Liver (tissue), 3 donors: ENCODE data around the gene CDC42EP1.

Experiments used
- ATF3 ChIP-seq: IDR thresholded peaks from 2 replicates; pipeline ENCODE4 v1.6.1; 2016; ENCODE audit warnings: antibody characterized with exemption
- TAF1 ChIP-seq: conservative IDR thresholded peaks from 2 replicates; pipeline ENCODE4 v1.6.1; 2016; ENCODE audit warnings: antibody characterized with exemption, mild to moderate bottlenecking
- TF ChIP-seq, protein P1 (sequence below): fragments of 150-350 bp; IDR thresholded peaks from 2 replicates; pipeline ENCODE4 v1.5.1; 2017; ENCODE audit warnings: improper control_type of control experiment, low read depth, low read length; ENCODE audit not compliant: missing input control
- donor health status: healthy.
- donor health status: healthy.

GRCh38 chr22:37601203-37601539 is 40.9 kb downstream of the CDC42EP1 start:
- TF ChIP-seq ATF3 (no peak), TAF1 (no peak)
- TF ChIP-seq, protein P1, sequence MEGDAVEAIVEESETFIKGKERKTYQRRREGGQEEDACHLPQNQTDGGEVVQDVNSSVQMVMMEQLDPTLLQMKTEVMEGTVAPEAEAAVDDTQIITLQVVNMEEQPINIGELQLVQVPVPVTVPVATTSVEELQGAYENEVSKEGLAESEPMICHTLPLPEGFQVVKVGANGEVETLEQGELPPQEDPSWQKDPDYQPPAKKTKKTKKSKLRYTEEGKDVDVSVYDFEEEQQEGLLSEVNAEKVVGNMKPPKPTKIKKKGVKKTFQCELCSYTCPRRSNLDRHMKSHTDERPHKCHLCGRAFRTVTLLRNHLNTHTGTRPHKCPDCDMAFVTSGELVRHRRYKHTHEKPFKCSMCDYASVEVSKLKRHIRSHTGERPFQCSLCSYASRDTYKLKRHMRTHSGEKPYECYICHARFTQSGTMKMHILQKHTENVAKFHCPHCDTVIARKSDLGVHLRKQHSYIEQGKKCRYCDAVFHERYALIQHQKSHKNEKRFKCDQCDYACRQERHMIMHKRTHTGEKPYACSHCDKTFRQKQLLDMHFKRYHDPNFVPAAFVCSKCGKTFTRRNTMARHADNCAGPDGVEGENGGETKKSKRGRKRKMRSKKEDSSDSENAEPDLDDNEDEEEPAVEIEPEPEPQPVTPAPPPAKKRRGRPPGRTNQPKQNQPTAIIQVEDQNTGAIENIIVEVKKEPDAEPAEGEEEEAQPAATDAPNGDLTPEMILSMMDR: no peak
